ENCODE measurements around the gene ST6GALNAC3. TPM values are rescaled to one million over a fixed set of nuclear protein-coding genes. Genes with fewer than 3 reads are reported as not detected.

The ST6GALNAC3 gene
- polyA plus RNA-seq, 2 of the 4 experiments (the other 2 are of a cell fraction), result 1.1 to 1.2 TPM

GRCh38 chr1:76252431-76252830, 177.9 kb downstream of the ST6GALNAC3 start:
- FAIRE-seq, result no peak

GRCh38 chr1:76254104-76255030, 179.8 kb downstream of the ST6GALNAC3 start:
- Histone ChIP-seq H3K4me3 (no peak overlapping the region), H3K4me2 (no peak overlapping the region), H3K9me3 (no peaks in the 10 kb centered on the region), H3K27ac (no peak overlapping the region), H3K4me1 (no peaks in the 10 kb centered on the region)
- CTCF ChIA-PET, result no interaction called here
- DNase-seq (ENCODE audit: low read depth in 1 of 2, low spot score in 1 of 2) (no peak), FAIRE-seq (no peak), ATAC-seq (no peak)
- WGBS (ENCODE audit: missing lambda C conversion rate), result 28% methylated on average over 9 of the region's 9 CpGs
- POLR2A ChIA-PET, result no interaction called here
- TF ChIP-seq HOXB5 (CRISPR knock-in tag; IDR thresholded peaks at IDR 0.05), result no peak
- no peak for TF ChIP-seq ZC3H11A (IDR thresholded peaks at IDR 0.05)
- no peak for TF ChIP-seq REST (IDR thresholded peaks at IDR 0.05)
- no peak for TF ChIP-seq JUNB (IDR thresholded peaks at IDR 0.05)
- TF ChIP-seq CBX8 (IDR thresholded peaks at IDR 0.05), result no peak
- no peak for TF ChIP-seq PBX3 (IDR thresholded peaks at IDR 0.05)
- TF ChIP-seq FOXS1 (CRISPR knock-in tag; IDR thresholded peaks at IDR 0.05), result no peak
- no peak for TF ChIP-seq MAFK (IDR thresholded peaks at IDR 0.05; ENCODE audit: partially characterized antibody)
- TF ChIP-seq BHLHE40 (IDR thresholded peaks at IDR 0.05; ENCODE audit: low read depth, low read length), result no peak

More at GRCh38 chr1:76252431-76252830, 177.9 kb downstream of the ST6GALNAC3 start:
- H3K4me2 ChIP-seq, result no peak overlapping the region
- no peak overlapping the region for H3K4me3 ChIP-seq
- TF ChIP-seq, protein P1, sequence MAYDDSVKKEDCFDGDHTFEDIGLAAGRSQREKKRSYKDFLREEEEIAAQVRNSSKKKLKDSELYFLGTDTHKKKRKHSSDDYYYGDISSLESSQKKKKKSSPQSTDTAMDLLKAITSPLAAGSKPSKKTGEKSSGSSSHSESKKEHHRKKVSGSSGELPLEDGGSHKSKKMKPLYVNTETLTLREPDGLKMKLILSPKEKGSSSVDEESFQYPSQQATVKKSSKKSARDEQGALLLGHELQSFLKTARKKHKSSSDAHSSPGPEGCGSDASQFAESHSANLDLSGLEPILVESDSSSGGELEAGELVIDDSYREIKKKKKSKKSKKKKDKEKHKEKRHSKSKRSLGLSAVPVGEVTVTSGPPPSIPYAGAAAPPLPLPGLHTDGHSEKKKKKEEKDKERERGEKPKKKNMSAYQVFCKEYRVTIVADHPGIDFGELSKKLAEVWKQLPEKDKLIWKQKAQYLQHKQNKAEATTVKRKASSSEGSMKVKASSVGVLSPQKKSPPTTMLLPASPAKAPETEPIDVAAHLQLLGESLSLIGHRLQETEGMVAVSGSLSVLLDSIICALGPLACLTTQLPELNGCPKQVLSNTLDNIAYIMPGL (CRISPR knock-in tag; IDR thresholded peaks at IDR 0.05; ENCODE audit: borderline replicate concordance), result no peak
- TF ChIP-seq ZSCAN20 (CRISPR knock-in tag; IDR thresholded peaks at IDR 0.05), result no peak
- TF ChIP-seq RARB (CRISPR knock-in tag; IDR thresholded peaks at IDR 0.05), result no peak
- no peak for TF ChIP-seq SMC3 (IDR thresholded peaks at IDR 0.05)
- TF ChIP-seq USF2 (IDR thresholded peaks at IDR 0.05), result no peak
- no peak for TF ChIP-seq EP300 (IDR thresholded peaks at IDR 0.05)
- no peak for TF ChIP-seq JUNB (IDR thresholded peaks at IDR 0.05)
- TF ChIP-seq NR3C1 (IDR thresholded peaks at IDR 0.05), result no peak
- no peak for TF ChIP-seq HDAC2 (IDR thresholded peaks at IDR 0.05)
- no peak for TF ChIP-seq MYC (IDR thresholded peaks at IDR 0.05; ENCODE audit: borderline replicate concordance, low read length)
- no peak for TF ChIP-seq MAZ (IDR thresholded peaks at IDR 0.05; ENCODE audit: borderline replicate concordance, low read depth, low read length)
- no peaks in the 10 kb centered on the region for H3K4me1 ChIP-seq
- no peaks in the 10 kb centered on the region for H3K9me3 ChIP-seq
- H3K27ac ChIP-seq, result no peak overlapping the region
- CTCF ChIA-PET, result no interaction called here
- ATAC-seq, result no peak
- POLR2A ChIA-PET, result no interaction called here
- WGBS (ENCODE audit: missing lambda C conversion rate), result 48% methylated on average over 3 of the region's 3 CpGs
- DNase-seq (ENCODE audit: low read depth in 1 of 2, low spot score in 1 of 2), result no peak

All from A549 (cell line).